PC-3 (cell line): ENCODE measurements around the gene AKAP9.

Source experiments
- EZH2 ChIP-seq: fragments of 300-600 bp; sonication (generic); IDR thresholded peaks from one replicate; pipeline ENCODE4 v1.6.1; 2017; ENCODE audit warnings: antibody characterized with exemption, mild to moderate bottlenecking, low read length; ENCODE audit not compliant: unreplicated experiment
- EZH2phosphoT487 ChIP-seq: fragments of 300-600 bp; sonication (generic); IDR thresholded peaks from 2 replicates; pipeline ENCODE4 v1.6.1; 2018; ENCODE audit warnings: mild to moderate bottlenecking, antibody characterized with exemption, low read length, borderline replicate concordance
- TF ChIP-seq, protein P1 (sequence below): fragments of 300-600 bp; sonication (generic); conservative IDR thresholded peaks from 2 replicates; pipeline ENCODE4 v1.5.1; 2017; ENCODE audit warnings: antibody characterized with exemption, low read depth, mild to moderate bottlenecking, low read length

- TF ChIP-seq, protein P1, sequence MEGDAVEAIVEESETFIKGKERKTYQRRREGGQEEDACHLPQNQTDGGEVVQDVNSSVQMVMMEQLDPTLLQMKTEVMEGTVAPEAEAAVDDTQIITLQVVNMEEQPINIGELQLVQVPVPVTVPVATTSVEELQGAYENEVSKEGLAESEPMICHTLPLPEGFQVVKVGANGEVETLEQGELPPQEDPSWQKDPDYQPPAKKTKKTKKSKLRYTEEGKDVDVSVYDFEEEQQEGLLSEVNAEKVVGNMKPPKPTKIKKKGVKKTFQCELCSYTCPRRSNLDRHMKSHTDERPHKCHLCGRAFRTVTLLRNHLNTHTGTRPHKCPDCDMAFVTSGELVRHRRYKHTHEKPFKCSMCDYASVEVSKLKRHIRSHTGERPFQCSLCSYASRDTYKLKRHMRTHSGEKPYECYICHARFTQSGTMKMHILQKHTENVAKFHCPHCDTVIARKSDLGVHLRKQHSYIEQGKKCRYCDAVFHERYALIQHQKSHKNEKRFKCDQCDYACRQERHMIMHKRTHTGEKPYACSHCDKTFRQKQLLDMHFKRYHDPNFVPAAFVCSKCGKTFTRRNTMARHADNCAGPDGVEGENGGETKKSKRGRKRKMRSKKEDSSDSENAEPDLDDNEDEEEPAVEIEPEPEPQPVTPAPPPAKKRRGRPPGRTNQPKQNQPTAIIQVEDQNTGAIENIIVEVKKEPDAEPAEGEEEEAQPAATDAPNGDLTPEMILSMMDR, result peak; percentile 87
- TF ChIP-seq EZH2 (no peak), EZH2phosphoT487 (no peak)
These were observed 193.1 kb downstream of the AKAP9 start for GRCh38 chr7:92133737-92134270.
